Measurements from ENCODE around the gene GTPBP1. TPM values are rescaled to one million over a fixed set of nuclear protein-coding genes. Genes with fewer than 3 reads are reported as not detected.

The GTPBP1 gene
- total and polyA plus RNA-seq, 2 of the 4 experiments (the other 2 are of a cell fraction): 12.4 to 29.5 TPM

DNA sequence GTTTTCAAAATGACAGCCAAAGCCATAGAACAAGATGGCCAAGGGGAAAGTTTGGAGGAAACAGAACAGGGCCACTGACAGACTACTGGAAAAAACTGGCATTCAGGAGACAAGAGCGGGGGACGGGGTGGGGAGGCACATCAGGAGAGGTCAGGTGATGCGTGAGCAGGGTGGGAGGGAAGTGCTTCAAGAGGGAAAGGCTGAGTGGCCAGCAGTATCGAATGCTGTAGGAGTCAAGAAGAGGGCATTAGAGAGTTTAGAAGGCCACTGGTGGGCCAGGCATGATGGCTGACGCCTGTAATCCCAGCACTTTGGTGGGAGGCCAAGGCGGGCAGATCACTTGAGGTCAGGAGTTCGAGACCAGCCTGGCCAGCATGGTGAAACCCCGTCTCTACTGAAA is 8.2 kb downstream of the GTPBP1 start:
- peaks cover 32 to 92% of the 10 kb centered on the region in 2 experiments; a peak in 3 of 4 replicates for H3K79me1 ChIP-seq (ENCODE audit: low read depth in 1 of 2, low read length in 2 of 2)
- H4K20me1 ChIP-seq (ENCODE audit: insufficient read depth, low read length): peaks cover 79% of the 10 kb centered on the region
- POLR2A ChIA-PET (ENCODE audit: unreplicated experiment): no interaction called here
- H3K9me1 ChIP-seq (ENCODE audit: insufficient read depth, low read length): peaks cover 30% of the 10 kb centered on the region
- no peak overlapping the region for H4K91ac ChIP-seq (ENCODE audit: insufficient read depth, low read depth, low read length)
- no peak for TF ChIP-seq NFE2L2 (IDR thresholded peaks at IDR 0.05; ENCODE audit: low read depth, low read length)
- TF ChIP-seq RFX5 (IDR thresholded peaks at IDR 0.05; ENCODE audit: low read depth, low read length): no peak
- TF ChIP-seq, protein P1, sequence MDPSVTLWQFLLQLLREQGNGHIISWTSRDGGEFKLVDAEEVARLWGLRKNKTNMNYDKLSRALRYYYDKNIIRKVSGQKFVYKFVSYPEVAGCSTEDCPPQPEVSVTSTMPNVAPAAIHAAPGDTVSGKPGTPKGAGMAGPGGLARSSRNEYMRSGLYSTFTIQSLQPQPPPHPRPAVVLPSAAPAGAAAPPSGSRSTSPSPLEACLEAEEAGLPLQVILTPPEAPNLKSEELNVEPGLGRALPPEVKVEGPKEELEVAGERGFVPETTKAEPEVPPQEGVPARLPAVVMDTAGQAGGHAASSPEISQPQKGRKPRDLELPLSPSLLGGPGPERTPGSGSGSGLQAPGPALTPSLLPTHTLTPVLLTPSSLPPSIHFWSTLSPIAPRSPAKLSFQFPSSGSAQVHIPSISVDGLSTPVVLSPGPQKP (IDR thresholded peaks at IDR 0.05; ENCODE audit: borderline replicate concordance, low read depth, low read length): no peak
- TF ChIP-seq FOS (IDR thresholded peaks at IDR 0.05; ENCODE audit: low read depth, low read length): no peak
- TF ChIP-seq SMC3 (IDR thresholded peaks at IDR 0.05; ENCODE audit: low read depth, low read length): no peak
- TF ChIP-seq RAD21 (IDR thresholded peaks at IDR 0.05; ENCODE audit: low read length): no peak
- no peak for TF ChIP-seq MXI1 (IDR thresholded peaks at IDR 0.05; ENCODE audit: borderline replicate concordance, low read depth, low read length)
- TF ChIP-seq, protein P2, sequence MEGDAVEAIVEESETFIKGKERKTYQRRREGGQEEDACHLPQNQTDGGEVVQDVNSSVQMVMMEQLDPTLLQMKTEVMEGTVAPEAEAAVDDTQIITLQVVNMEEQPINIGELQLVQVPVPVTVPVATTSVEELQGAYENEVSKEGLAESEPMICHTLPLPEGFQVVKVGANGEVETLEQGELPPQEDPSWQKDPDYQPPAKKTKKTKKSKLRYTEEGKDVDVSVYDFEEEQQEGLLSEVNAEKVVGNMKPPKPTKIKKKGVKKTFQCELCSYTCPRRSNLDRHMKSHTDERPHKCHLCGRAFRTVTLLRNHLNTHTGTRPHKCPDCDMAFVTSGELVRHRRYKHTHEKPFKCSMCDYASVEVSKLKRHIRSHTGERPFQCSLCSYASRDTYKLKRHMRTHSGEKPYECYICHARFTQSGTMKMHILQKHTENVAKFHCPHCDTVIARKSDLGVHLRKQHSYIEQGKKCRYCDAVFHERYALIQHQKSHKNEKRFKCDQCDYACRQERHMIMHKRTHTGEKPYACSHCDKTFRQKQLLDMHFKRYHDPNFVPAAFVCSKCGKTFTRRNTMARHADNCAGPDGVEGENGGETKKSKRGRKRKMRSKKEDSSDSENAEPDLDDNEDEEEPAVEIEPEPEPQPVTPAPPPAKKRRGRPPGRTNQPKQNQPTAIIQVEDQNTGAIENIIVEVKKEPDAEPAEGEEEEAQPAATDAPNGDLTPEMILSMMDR (conservative IDR thresholded peaks at IDR 0.05; ENCODE audit: low read depth, low read length): no peak
- no peak for TF ChIP-seq POLR2A (IDR thresholded peaks at IDR 0.05; ENCODE audit: low read depth, low read length)
- TF ChIP-seq RCOR1 (IDR thresholded peaks at IDR 0.05; ENCODE audit: insufficient replicate concordance, low read length): no peak
- TF ChIP-seq CHD1 (IDR thresholded peaks at IDR 0.05; ENCODE audit: low read depth, low read length): no peak
- no peak for TF ChIP-seq USF2 (IDR thresholded peaks at IDR 0.05; ENCODE audit: low read depth, low read length)
- no peak for TF ChIP-seq MAFK (IDR thresholded peaks at IDR 0.05; ENCODE audit: low read depth, low read length)
- TF ChIP-seq CEBPB (IDR thresholded peaks at IDR 0.05; ENCODE audit: low read depth, low read length): no peak
- H2BK120ac ChIP-seq (ENCODE audit: low read depth, low read length): no peak overlapping the region
- no peak overlapping the region for H4K8ac ChIP-seq (ENCODE audit: low read depth in 2 of 2, low read length in 2 of 2)
- no peak overlapping the region for H2BK20ac ChIP-seq (ENCODE audit: low read depth, low read length)
- no peak overlapping the region for H3K9ac ChIP-seq (ENCODE audit: low read depth, low read length)
- H3K36me3 ChIP-seq (ENCODE audit: control insufficient read depth, insufficient read depth, low read length): peaks cover 23% of the 10 kb centered on the region
- peaks cover 4% of the 10 kb centered on the region for H3K4me1 ChIP-seq (ENCODE audit: control insufficient read depth, insufficient read depth, low read length)
- H3K23ac ChIP-seq (ENCODE audit: low read depth, low read length): no peak overlapping the region
- in situ Hi-C loops (cut with MboI; ENCODE audit: low sequenced_read_pairs): no loop called here
- H3K56ac ChIP-seq (ENCODE audit: extremely low read depth, insufficient read depth, low read length): no peak overlapping the region
- DNase-seq: no peak
- no peak overlapping the region for H3K4me3 ChIP-seq (ENCODE audit: insufficient read depth, low read depth, low read length)
- no peak overlapping the region for H3K4ac ChIP-seq (ENCODE audit: low read depth, low read length)
- no peaks in the 10 kb centered on the region for H3K9me3 ChIP-seq (ENCODE audit: control insufficient read depth, insufficient read depth, low read length)
- no peak overlapping the region for H2AK5ac ChIP-seq (ENCODE audit: low read depth, low read length)
- no peak overlapping the region for H2AFZ ChIP-seq (replicated peaks; ENCODE audit: low read length, poor library complexity)
- no peak overlapping the region for H3K18ac ChIP-seq (ENCODE audit: low read depth, low read length)
- intact Hi-C loops (cut with micrococcal nuclease): no loop called here
- CTCF ChIA-PET: no interaction called here
- H4K5ac ChIP-seq (ENCODE audit: low read depth, low read length): no peak overlapping the region
- H2BK5ac ChIP-seq (ENCODE audit: low read depth, low read length, poor library complexity, severe bottlenecking): no peak overlapping the region
- dilution Hi-C loops (cut with HindIII; ENCODE audit: low sequenced_read_pairs, unreplicated experiment): no loop called here
- H3K27ac ChIP-seq (ENCODE audit: insufficient read depth, low read length): no peak overlapping the region
- 87% methylated on average over 5 of the region's 8 CpGs; no CpG with 5 or more reads in 1 of the 2 experiments for WGBS, 2 experiments (ENCODE audit: extremely low coverage in 2 of 2, insufficient read length in 1 of 2)
- no peak for ATAC-seq (ENCODE audit: low read depth)
- H3K27me3 ChIP-seq (ENCODE audit: control insufficient read depth, insufficient read depth, low read length): no peaks in the 10 kb centered on the region
- no TSS peak for BruUV-seq (replicated peaks)
- no peak overlapping the region for H2BK15ac ChIP-seq (ENCODE audit: low read depth, low read length)
- H2AK9ac ChIP-seq (replicated peaks; ENCODE audit: low read depth, low read length, poor library complexity): no peak overlapping the region
- no peak overlapping the region for H3K4me2 ChIP-seq (ENCODE audit: low read depth, low read length)
- H3K14ac ChIP-seq (replicated peaks; ENCODE audit: low read depth, low read length): no peak overlapping the region

All from IMR-90 (cell line).